Left lobe of liver (tissue), 2 donors: ENCODE data around the gene CHST8. TPM values are rescaled to one million over a fixed set of nuclear protein-coding genes. Genes with fewer than 3 reads are reported as not detected.
"Not testable (repeated sequence)": the region's sequence is repeated elsewhere in the genome, so short reads cannot be mapped to it uniquely, and the experiment has no call there.

Source experiments
- ATAC-seq: fragments of 200-7000 bp; cut with Tn5 transposase; one replicate; pipeline ENCODE4 v1.9.1; 2020; ENCODE audit warnings: mild to moderate bottlenecking, moderate library complexity
- DNase-seq: peaks from one replicate; pipeline ENCODE4 v3.0.0-alpha.2; 2020; ENCODE audit warnings: low spot score
- total RNA-seq: library from RNA; stranded (reverse); gene quantifications from one replicate; pipeline ENCODE4 v1.2.1, GENCODE V29; 2021
- donor health status: DM: no; HTN: no; CAD: no; lungs with moderate emphysema.
- donor health status: DM: no; HTN: yes; CAD: no.

CHST8 gene
- total RNA-seq, 1 donor from 2014 or later = 0.28 TPM

DNA sequence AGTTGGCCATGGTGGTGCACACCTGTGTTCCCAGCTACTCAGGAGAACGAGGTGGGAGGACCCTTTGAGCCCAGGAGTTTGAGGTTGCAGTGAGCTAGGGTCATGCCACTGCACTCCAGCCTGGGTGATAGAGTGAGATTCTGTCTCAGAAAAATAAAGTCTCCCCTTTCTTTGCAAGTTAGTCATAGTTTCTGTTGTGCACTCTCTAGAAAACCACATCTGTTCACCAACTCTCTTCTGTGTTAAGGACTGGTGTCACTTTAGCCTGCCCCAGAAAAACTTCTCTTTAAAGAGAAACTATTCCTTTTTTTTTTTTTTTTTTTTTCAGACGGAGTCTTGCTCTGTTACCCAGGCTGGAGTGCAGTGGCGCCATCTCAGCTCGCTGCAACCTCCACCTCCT is 4.9 kb upstream of the CHST8 start:
- DNase-seq (no peak), ATAC-seq (no peak)

DNA sequence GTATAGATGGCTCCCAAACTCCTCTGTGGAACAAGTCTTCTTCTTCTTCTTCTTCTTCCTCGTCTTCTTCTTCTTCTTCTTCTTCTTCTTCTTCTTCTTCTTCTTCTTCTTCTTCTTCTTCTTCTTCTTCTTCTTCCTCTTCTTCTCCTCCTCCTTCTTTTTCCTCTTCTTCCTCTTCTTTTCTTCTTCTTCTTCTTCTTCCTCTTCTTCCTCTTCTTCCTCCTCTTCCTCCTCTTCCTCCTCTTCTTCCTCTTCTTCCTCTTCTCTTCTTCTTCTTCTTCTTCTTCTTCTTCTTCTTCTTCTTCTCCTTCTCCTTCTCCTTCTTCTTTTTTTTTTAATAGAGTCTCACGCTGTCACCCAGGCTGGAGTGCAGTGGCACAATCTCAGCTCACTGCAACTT is 3.4 kb upstream of the CHST8 start:
- DNase-seq, ATAC-seq: not testable (repeated sequence)

DNA sequence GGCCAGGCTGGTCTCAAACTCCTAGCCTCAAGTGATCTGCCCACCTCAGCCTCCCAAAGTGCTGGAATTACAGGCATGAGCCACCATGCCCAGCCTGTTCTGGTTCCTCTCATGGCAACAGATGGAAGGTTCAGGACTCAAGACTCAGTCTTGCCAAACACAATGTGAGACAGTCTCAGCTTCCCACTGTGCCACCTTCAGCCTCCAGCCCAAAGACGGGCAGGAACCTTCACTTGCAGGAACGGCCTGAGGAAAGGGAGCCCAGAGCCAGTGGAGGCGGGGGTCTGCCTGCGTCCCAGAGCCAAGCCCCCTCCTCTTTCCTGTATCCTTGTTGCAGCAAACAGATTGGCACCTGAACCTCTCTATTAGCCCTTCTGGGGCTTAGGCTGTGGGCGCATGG is 2.9 kb upstream of the CHST8 start:
- ATAC-seq = no peak
- no peak for DNase-seq

DNA sequence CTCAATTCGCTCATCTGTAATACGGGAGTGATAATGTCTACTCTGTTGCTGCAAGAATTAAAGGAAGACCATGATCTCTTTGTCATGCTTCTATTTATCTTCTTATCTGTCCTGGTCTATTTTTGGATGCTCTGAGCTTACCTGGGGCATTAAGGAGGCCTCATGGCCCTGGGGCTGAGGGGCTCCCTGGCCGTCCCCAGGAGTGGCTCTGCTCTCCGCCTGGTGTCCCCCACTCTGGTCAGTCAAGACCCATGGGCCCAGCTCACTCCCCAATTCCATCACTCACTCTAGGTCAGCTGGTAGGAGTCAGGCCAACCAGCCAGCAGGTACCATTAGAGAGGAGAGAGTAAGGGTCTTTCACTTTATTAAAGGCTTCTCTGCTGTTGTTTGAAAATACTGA is 1.1 kb upstream of the CHST8 start:
- DNase-seq = no peak
- ATAC-seq = no peak

DNA sequence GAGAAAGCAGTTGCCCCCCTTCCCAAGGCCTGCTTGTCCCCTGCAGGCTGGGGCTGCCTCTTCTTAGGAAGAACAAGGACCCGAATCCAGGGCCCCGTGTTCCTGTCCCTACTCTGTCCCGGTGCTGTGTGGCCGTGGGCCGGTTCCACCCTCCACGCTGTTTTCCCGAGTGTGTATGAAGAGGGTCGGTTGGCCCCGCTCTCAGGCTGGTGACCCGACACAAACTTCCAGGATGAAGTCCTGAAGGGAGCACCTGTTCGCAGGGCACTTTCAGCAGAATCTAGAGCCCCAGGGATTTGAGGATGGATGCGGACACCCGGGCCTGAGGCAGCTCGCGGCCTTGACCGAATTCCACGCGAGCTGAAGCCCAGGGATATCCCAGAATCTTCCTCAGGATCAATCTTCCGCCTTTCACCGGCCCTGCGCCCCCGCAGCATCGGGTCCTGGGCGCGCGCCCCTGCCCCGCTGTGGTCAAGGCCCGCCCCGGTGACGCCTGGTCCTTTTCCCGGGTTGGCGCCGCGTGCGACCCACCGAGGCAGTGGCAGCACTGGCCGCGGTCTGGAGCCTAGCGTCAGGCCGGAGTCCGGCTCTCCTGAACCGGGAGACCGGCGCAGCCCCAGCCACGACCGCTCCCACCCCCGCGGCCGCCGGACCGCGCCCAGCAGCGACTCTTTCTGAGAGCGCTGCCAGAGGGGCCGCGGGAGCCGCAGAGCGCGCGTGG is 528 bp upstream of the CHST8 start:
- ATAC-seq = peak; percentile 11
- no peak for DNase-seq

DNA sequence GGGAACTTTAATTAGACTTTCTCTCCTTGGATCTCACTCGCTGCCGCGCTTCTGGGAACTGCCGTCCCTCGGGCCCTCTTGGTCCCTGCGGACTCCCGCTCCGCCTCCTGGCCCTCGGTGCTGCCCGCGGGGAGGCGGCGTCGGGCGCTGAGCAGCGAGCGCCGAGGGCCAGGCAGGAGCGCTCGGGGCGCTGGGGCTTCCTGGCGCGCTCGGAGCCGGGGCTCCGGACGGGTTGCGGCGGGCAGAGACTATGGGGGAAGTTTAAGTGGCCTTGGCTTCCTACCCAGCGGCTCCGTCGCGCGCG is 704 bp downstream of the CHST8 start:
- ATAC-seq = peak; percentile 65

DNA sequence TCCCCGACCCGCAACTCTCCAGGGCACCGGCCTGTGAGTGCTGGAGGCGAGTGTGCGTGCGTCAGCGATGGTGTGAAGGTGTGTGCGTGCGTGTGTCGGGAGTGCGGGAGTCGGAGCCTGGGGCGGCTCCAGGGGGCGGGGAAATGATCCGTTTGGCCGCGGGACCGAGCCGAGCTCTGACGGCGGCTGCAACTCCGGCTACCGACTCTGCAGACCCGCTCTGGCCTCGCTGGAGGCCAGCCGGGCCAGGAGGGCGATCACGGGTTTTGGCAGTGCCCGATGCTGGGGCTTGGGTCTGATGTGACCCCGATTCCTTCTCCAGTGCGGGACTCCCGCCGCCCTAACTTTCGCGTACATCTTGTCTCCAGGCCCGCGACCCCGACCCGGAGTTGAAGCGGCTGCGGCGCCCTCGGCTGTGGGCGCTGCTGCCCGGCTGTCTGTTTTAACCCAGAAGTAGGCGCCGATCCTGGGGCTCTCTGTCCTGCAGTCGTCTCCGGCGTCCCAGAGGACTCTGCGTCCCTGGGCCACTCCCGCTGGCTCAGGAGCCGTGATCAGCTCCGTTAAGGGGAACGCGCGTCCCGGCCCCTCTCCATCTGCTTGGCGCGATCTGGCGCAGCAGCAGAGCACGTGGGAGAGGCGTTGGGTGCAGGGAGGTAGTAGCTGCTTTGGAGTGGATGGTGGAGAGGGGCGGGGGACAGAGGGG is 1.2 kb downstream of the CHST8 start:
- DNase-seq (no peak), ATAC-seq (no peak)

More for the DNA sequence above, 704 bp downstream of the CHST8 start:
- no peak for DNase-seq

DNA sequence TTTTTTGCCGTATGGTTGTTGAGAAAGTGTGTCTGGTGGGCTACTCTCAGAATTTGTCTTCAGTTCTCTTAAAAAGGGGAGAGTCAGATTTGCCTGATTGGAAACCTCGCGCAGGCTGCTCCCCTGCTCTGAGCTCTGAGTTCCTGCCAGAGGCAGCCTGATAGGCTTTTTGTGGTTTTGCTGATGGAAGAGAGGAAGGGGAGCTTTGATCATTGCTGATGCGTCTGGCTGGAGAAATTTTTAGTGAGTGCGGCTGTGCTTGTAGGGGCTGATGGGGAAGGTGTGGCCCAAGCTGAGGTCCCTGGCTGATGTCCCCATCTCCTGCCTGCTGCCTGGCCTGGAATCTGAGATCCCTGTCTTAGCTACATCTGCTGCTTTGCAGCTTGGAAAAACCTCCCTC is 2.8 kb downstream of the CHST8 start:
- ATAC-seq (no peak), DNase-seq (no peak)

DNA sequence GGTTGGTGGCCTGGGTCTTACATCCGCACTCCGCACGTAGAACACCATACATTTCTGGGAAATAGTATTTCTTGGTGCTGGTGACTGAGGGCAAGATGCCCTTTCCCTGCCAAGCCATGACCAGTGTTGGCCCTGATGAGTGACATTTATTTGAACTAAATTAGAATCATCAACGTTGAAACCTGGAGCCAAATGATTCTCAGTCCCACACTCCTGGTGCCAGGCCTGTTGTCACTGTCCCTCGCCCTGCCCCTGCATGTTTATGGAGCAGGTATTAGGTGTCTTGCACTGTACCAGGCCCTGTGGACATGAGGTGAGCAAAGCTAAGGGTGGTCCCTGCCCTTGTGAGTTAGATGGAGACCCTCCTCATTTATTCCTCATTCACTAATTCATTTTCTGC is 5.8 kb downstream of the CHST8 start:
- DNase-seq (no peak), ATAC-seq (no peak)

DNA sequence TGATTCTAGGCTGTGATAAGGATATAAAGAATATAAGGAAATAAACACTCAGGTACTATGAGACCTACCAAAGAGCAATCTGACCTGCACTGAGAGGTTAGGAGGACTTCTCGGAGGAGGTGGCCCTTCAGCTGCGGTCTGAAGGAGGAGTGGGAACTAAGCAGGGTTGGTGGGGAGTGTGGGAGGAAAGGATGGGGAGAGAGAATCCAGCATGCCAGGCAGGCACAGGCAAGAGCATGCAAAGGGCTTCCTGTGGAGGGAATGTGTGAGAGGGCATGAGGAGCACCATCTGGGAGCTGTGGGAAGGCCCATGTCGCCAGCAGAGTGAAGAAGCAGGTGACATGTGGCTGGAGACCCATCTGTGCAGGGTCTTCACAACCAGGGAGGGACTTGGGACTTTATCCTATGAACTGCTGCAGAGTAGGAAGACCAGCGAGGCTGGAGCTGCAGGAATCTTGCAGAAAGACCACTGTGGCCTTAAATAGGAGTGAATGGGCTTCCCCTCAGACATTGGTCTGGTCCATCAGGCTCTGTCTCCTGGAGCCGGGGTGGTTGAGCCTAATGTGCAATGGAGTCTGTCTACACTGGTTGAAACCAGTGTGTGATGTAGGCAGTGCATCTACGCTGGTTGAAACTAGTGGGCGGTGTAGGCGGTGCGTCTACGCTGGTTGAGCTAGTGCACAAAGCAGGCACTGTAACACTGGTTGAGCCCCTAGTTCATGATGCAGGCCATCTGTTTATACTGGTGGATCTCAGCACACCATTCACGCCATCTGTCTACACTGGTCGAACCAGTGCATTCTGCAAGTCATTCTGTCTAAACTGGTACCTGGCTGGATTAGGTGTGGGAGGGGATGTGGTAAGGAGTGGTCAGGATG is 6.4 kb downstream of the CHST8 start:
- no peak for ATAC-seq
- no peak for DNase-seq

DNA sequence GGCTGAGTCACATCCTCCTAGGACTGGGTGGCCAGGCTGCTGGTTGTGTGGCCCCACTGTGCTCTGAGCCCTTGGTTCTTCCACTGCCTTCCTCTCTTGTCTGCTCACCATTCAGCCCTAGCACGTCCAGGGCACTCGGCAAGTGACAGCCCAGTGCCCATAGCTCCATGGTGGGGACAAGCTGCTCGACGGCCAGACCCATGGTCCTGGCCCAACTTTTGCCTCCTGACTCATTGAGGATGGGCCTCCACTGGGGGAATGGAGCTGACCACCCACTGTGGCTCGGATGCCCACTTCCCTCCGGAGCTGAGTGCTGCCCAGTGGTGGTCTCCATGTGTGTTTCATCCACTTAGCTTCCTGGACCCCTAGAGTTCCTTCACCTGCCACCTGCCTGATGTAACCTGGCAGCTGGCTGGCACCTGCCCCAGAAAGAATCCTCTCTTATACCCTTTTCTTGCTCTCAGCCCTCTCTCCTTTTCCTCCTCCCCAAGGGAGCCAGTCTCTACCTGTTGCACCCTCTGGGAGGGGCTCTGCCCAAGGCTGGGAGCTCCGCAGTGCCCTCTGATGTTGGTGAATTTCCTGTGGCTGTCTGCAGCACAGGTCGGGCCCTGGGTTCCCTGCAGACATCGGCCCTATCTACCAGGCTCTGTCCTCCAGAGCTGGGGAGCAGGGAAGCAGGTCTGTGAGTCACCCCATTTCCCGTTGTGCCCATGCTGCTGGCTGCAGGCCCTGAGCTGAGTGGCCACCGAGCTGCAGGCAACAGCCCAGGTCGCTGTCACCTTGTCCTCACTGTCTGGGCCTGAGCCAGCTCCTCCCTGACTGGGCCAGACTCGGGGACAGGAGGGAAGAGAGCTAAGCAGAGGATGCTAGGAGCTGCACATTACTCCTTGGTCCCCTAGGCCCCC is 7.4 kb downstream of the CHST8 start:
- ATAC-seq (no peak), DNase-seq (no peak)

DNA sequence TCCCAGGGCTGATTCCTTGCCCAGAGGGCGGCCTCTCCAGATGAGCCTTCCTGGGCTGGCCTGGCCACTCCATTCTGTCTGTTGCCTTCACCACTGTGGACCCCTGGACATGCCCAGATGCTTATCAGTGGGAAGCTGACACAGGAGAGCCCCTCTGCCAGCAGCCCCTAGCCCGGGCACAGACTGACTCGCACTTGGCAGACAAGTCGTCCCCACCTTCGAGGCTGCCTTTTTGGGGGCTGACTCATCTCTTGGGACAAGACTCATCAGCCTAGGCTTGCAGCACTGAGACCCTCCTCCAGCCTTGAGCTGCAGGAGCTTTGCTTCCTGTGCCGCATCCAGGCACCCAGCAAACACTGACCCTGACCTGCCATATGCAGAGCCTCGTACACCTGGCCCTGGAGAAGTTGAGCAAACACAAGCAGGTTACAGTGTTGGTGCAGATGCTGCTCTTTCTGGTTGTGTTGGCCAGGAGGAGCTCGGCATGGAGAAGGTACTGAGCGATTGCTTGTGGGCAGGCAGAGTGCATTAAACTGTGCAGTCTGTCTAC is 8.1 kb downstream of the CHST8 start:
- no peak for ATAC-seq
- DNase-seq = no peak

DNA sequence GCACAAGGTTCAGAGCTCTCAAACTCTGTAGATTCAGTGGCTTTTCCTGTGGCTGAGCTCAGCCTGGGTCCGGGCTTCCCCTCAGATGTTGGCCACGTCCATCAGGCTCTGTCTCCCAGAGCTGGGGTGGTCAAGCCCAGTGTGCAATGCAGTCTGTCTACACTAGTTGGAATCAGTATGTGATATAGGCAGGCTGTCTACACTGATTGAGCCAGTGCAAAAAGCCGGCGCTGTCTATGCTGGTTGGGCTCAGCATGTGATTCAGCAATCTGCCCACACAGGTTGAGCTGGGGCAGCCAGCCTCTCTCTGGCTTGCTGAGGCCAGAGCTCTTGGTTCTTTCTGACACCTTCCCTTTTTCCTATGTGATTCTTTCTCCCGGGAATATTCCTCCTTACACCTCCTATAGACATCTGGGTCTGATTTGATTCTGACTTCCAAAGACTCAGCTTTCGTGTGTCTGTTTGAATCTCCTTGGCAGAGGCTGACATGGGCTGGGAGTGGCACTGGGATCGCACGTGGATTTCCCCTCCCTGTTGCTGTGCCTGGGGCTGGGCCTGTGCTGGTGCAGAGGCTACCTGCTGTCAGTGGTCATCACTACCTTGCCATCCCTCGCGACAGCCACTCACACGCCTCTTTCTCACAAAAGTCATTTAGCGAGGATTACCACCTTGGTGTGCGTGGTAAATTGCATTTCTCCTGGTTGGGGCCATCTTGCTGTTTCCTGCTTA is 9.3 kb downstream of the CHST8 start:
- ATAC-seq = no peak
- DNase-seq = no peak

DNA sequence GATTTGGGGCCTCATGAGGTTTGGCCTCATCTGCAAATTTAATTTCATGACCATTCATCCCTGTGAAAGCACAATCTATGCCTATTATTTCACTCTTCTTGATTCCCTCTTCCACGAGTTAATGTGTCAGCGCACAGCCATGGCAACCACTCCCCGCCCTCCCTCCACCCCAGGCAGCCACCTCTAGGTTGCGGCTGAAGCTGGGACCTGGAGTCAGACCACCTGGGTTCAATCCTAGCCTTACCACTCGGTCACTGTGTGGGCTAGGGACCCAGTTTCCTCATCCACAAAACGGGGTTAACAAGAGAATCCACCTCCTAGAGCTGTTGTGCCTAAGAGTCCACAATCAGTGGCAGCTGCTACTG is 9.8 kb downstream of the CHST8 start:
- ATAC-seq (no peak), DNase-seq (no peak)

DNA sequence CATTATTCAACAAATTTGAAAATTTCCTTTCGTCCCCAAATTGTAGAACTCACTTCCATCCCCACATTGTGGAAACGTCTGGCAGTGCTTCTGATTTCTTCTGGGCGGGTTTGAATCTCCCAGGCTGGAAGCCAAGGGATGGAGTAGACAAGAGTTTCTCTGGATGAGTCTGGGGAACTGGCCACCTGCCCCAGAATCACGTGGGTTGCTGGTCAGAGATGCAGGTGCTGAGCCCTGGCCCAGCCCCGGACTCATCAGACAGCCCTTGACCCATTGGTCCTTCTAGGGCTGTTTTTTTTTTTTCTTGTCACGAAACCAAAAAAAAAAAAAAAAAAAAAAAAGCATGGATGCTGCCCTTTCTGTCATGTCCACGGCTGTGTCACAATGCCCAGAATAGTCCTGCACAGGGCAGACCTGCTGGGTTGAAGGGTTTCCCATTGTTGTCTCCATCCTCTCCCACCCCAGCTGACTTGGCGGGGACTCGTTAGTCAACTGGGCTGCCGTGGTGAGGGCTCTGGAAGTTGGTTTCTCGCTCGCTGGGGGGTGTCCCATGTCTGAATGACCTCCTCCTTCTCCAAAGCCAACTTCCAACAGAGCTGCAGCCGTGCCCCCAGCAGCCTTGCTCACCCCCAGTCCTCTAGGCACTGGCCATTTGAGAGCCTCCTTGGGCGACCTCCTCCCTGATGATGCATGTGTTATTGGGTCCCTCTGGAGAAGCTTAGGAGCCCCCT is 12.8 kb downstream of the CHST8 start:
- ATAC-seq (no peak), DNase-seq (no peak)

DNA sequence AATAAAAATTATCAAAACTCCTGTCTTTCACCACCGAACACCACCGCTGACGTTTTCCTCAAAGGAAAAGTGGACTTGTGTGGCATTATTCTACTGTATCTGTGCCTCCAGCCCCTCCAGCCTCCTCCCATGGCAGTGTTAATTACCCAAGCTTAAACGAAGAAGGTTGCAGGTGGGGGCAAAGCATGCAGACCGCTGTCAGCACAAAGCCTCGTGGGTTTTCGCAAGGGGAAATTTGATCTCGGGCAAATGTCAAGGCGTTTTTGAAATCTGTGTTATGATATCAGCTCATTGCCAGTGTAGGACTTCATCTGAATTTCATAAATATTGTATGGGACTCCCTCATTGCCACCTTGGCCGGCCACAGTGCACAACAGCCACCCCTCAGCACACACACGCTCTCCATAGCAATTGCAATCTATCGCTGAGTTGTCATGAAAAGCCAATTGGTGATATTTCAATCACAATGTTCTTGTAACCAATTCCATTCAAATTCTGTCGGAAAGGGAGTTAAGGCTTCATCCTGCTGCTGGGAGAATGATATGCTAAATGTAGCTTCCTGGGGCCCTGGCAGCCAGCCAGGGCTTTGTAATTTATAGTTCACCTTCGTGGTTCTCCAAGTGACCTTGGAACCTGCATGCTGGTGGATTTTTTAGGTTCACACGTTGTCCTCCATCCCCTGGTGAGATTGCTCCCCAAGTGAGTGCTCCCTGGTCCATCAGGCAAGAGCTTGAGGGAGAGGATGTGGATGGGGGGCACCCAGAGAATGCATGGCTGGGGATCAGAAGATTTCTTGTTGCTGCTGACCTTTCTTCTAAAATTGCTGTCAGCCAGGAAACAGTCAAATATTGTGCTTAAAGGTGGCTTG is 16.6 kb downstream of the CHST8 start:
- no peak for DNase-seq

DNA sequence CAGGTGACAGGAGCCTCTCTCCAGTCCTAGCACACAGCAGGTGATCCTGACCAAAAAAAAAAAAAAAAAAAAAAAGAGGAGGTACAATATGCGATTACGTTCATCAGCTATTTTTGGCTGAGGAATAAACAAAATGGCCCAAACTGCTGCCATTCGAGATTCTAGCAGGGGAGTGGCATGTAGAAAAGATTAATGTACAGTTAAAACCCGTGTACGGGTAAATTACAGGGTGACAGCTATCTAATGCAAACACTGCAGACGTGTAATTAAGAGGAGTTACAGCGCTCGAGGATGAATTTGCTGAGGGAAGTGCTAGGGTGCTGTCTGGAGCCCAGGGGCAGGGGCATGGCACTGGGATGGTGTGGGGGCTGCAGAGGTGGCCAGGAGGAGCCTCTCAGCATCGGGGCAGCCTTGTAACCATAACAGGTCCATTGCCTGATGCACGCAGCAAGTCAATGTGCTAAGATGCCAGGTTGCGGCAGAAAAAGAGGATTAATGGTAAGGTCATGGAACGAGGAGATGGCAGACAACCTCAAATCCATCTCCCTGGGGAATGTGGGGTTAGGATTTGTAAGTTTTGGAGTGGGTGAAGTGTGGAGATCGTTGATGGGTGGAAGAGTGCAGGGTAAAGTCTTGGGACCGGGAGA is 17.4 kb downstream of the CHST8 start:
- ATAC-seq (no peak), DNase-seq (no peak)

More for the DNA sequence above, 16.6 kb downstream of the CHST8 start:
- ATAC-seq = no peak

DNA sequence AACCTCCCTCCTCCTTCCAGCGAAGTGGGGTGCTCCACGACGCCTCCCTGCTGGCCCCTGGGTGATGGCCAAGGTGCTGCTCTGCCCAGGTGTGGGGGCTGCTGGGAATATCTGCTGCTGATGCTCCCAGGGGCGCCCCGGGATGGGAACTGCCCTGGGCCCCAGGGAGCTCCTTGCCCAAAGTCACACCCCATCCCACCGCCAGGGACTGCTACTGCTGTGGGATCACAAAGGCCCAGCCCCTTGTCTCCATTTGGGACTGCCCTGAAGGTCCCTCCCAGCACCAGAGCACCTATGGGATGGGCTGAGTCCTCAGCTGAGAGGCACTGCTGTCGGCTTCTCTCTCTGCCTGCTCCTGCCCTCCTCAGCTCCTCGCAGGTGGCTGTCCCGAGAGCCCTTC is 19.0 kb downstream of the CHST8 start:
- ATAC-seq (no peak), DNase-seq (no peak)
